HK-2 (cell line): ENCODE measurements around the gene CACNB2.

Experiments used
- DNase-seq: peaks from one replicate; pipeline ENCODE4 v3.0.0-alpha.2; 2018; ENCODE audit not compliant: unreplicated experiment

Gene CACNB2

GRCh38 chr10:18508587-18508986, 368.4 kb downstream of the CACNB2 start:
- no peak for DNase-seq

GRCh38 chr10:18514537-18514936, 374.3 kb downstream of the CACNB2 start:
- DNase-seq = no peak

GRCh38 chr10:18516851-18517250, 376.6 kb downstream of the CACNB2 start:
- no peak for DNase-seq

- DNase-seq = no peak
Observed at GRCh38 chr10:18523025-18523424, 382.8 kb downstream of the CACNB2 start.

- no peak for DNase-seq
Observed at GRCh38 chr10:18523858-18524257, 383.6 kb downstream of the CACNB2 start.

- DNase-seq = no peak
Observed at GRCh38 chr10:18527687-18528086, 387.5 kb downstream of the CACNB2 start.

GRCh38 chr10:18528292-18528691, 388.1 kb downstream of the CACNB2 start:
- DNase-seq = no peak

- no peak for DNase-seq
Observed at GRCh38 chr10:18532881-18533535, 392.8 kb downstream of the CACNB2 start.

- DNase-seq = no peak
Observed at GRCh38 chr10:18533896-18534295, 393.7 kb downstream of the CACNB2 start.

- no peak for DNase-seq
Observed at GRCh38 chr10:18539335-18539734, 399.1 kb downstream of the CACNB2 start.

- DNase-seq = no peak
Observed at GRCh38 chr10:18540195-18540594, 400.0 kb downstream of the CACNB2 start.

GRCh38 chr10:18542832-18543231, 402.6 kb downstream of the CACNB2 start:
- no peak for DNase-seq

- DNase-seq = no peak
Observed at GRCh38 chr10:18545621-18546305, 405.5 kb downstream of the CACNB2 start.

GRCh38 chr10:18549105-18549504, 408.9 kb downstream of the CACNB2 start:
- no peak for DNase-seq

GRCh38 chr10:18551473-18551872, 411.2 kb downstream of the CACNB2 start:
- no peak for DNase-seq

GRCh38 chr10:18554479-18554878, 414.3 kb downstream of the CACNB2 start:
- no peak for DNase-seq

- no peak for DNase-seq
Observed at GRCh38 chr10:18556522-18557147, 416.4 kb downstream of the CACNB2 start.

GRCh38 chr10:18557960-18558359, 417.7 kb downstream of the CACNB2 start:
- DNase-seq = no peak

- DNase-seq = no peak
Observed at GRCh38 chr10:18561861-18562551, 421.8 kb downstream of the CACNB2 start.

GRCh38 chr10:18563003-18563726, 422.9 kb downstream of the CACNB2 start:
- no peak for DNase-seq

- DNase-seq = no peak
Observed at GRCh38 chr10:18565006-18565405, 424.8 kb downstream of the CACNB2 start.

- DNase-seq = no peak
Observed at GRCh38 chr10:18566177-18566576, 426.0 kb downstream of the CACNB2 start.
